Measurements from ENCODE around the gene PIP5K1C.
"Not testable (repeated sequence)": the region's sequence is repeated elsewhere in the genome, so short reads cannot be mapped to it uniquely, and the experiment has no call there.

PIP5K1C gene

DNA sequence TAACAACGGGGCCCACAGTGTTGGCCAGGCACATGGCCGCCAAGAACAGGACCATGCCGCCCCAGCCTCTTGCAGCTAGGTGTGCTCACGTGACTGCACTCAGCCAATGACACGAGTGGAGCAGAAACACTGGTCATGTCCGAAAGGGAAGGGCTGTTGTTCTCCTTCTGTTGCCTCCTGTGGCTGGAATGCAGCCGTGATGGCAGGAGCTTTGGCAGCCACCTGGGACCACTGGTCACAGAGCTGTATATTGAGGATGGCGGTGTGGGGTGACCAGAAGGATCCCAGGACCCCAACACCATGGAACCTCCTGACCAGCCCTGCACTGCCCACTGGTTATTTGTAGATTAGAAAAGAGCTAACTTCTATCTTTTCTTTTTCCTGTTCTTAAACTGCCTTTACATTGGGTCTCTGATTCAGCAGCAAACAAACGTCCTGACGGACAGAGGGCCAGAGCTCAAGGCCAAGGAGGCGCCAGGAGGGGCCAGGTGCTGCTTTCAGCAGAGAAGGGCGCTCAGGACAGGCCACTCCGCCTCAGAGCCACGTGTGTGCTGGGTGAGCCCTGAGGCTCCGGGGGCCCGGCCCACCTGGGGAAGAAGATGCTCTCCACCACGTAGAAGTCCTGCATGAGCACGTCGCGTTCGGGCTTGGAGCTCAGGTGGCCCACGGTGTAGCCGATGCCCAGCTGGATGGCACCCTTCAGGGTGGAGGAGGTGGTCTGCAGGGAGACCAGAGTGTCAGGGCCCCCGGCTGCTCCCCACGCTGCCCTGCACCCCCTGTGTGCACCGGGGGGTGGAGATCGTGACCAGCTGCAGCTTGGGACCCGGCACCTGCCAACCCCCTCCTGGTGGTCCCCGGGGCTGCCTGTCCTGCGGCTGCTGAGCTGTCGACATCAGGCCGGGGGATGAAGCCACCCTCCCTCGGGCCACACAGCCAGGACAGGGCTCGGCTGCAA, 38.7 kb downstream of the PIP5K1C start:
- no peak for ATAC-seq
- no peak for DNase-seq

DNA sequence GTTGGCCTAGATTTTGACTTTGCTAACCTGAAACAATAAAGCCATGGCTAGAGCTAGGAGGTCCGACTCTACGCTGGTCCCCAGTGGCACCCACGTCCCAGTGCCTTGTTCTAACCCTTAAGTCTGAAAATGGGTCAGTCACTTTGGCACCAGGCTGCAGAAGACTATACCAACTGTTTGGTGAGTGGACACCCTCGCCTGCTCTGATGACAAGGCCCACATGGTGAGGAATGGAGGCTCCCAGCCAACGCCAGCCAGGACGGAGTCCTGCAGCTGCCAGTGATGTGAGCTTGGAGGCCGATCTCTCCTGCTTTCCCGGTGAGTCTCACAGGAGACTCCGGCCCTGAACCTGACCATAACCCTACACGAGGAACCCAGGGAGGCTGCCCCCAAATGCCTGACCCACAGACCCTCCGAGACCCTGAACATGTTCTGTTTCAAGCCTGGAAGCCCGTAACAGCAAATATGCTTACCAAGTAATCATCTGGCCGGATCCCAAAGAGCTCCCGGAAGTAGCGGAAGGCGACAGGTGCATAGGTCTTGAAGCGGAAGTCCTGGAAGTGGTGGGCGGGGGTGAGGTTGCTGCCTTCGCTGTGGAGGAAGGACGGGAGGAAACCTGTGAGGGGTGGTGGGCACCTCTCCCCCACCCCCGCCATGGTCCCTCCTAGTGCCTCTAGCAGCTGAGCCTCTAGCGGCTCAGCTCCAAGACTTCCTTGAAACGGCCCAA, 39.6 kb downstream of the PIP5K1C start:
- ATAC-seq = no peak

DNA sequence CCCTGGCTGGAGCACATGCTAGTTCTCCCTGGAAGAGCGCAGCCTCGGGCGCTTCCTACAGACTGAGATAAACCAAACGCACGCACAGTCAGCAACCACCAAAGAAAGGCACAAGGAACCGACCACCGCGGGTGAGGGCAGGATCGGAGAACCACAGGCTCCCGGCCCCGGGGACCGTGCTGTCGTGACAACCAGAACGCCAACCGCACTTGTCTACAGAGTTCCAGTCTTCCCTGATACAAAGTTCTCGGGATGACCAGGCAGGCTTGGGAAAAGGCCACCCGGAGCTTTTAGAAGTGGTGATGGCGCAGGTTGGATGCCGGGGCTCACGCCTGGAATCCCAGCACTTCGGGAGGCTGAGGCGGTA, 40.5 kb downstream of the PIP5K1C start:
- DNase-seq = no peak
- no peak for ATAC-seq

More for the DNA sequence above, 39.6 kb downstream of the PIP5K1C start:
- no peak for DNase-seq

DNA sequence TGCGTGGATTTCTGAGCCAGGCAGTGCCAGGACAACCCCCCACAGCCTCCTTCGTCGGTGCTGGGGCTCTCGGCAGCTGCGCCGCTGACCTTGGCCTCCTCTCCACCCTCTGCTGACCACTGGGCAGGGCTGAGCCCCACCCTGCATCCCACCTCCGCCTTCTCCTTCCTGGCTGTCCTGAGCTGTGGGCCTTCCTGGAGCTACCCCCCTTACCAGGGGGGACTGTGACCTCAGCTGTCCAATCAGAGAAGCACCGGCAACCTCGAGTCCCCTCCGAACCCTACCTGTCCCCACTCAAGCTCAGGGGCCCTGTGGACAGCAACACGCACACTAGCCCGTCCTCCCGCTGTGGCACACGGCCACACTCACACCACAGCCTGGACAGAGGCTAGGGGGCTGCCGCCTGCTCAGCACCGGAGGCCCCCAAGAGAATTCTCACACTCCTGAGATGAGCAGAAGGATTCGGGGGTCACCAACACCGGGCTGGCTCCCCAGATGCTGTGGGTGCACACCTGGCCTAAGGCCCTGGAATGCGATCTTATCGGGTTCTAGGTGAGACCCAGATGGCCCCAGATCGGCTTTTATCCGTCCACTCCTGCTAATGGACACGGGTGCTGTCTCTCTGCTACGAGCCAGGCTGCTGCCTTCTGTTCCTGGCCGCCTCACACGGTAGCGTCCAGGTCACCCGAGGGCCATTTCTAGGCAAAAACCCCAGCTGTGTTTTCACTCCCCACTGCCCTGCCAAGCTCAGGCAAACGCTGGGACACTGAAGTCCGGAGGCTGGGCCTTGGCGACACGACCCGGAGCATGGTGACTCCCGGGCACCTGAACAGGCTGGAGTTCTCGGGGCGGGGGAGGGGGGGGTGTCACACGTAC, 41.2 kb downstream of the PIP5K1C start:
- no peak for DNase-seq
- ATAC-seq = no peak

DNA sequence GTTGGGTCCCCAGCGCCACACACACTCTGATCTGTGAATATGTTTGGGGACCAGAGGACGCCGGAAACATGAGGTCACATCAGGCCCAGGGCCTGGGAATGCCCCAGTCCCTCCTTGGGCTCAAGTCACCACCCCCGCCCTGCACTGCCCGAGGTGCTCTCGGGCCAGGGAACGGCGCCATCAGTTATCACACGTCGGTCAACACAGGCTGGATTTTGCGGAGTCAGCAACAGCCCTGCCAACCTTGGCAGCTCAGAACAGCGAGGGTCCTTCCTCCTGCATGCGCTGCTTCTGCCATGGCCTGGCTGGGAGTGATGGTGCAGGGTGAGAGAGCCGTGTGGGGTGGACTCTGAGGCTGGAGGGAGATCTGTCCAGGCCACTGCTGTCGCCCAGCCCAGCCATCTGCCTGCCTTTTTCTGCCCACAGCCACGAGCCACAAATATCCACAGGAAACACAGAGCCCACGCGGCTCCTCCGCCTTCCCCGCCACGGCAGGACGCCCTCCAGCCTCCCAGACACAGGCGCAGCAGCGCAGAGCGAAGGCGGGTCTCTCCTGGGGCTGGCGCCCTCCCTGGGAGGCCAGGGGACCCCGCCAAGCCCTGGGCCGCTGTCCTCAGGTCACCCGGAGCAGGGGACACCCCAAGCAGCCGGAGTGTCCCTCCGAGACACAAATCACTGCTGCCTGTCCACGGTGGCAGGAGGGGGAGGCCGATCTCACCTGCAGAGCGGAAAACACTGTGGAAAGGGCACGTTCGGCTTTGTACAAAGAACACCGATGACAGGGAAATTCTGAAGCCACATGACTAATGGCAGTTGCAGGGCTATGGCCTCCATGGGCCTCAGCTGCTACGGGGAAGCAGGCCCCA, 42.0 kb downstream of the PIP5K1C start:
- DNase-seq (no peak), ATAC-seq (no peak)

DNA sequence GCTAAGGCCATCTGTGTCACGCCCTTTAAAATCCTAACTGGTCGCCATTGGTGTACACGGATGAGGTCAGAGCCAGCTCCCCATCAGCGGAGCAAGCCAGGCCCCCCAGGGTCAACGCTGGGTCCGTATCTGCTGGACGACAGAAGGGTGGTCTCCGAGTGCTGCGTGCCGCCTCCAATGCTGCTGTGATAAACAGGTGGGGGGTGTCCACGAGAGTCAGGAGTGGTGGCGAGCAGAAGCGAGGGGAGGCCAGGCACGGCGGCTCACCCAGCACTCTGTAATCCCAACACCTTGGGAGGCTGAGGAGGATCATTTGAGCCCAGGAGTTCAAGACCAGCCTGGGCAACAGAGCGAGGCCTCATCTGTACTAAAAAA, 42.9 kb downstream of the PIP5K1C start:
- ATAC-seq = no peak
- no peak for DNase-seq

DNA sequence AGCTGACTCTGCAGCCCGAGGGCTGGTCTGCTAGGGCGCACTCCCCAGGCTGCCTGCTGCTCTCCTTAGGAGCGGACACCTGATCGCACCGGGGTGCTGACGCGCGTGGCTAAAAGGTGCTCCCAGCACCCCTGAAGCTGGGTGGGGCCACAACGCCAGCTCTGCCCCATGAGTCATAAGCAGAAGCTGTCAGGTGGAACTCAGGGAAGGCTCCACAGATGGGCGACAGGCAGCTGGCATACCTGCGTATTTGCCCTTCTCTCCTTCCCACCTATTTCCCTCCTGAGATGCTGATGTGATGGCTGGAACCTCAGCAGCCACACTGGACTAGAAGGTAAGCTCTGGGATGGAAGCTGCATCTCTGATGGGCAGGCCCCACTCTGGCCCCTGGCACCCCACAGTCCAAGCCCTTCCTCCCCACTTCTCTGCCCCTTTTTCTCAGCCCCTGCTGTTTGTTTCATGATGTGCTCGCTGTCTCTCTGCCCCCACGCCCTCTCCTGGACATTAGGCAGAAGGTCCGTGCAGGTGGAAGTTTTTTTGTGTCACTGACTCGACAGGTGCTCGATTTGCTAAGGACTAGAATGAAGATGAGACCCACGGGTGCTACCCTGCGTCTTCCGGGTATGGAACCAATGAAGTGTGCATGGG, 43.4 kb downstream of the PIP5K1C start:
- ATAC-seq (no peak), DNase-seq (no peak)

- DNase-seq (no peak), ATAC-seq (no peak)
Observed at GRCh38 chr19:3656073-3656746, 44.1 kb downstream of the PIP5K1C start.

GRCh38 chr19:3655402-3656072, 44.7 kb downstream of the PIP5K1C start:
- DNase-seq (no peak), ATAC-seq (no peak)

GRCh38 chr19:3653865-3654513, 46.3 kb downstream of the PIP5K1C start:
- ATAC-seq (no peak), DNase-seq (peak; percentile 41)

DNA sequence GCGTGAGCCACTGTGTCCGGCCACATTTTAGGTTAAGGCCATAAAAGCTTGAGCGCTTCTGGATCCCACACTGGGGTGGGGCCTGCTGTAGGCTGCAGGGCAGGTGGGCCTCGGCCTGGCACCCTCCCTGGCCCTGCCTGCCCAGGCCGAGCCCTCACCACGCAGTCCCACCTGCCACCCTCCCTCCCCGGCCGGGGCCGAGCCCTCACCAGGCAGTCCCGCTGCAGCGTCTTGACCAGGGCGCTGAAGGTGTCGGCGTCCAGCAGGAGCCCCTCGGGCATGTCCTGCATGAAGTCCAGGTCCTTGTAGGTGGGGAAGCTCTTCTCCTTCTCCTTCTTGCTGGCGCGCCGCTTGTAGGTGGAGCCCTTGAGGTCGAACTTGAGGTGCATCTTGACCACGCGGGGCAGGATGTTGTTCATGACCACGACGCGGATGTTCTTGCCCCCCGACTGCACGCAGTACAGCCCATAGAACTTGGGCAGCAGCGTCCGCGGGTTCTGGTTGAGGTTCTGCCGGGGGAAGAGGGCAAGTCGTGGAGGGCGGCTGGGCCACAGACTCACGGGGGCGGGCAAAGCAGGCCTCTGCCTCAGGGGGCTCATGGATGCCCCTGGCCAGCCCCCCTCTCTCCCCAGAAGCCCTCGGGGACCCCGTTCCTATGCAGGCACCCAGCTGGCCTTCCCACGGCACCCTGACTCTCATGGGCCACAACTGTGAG, 47.0 kb downstream of the PIP5K1C start:
- no peak for ATAC-seq

DNA sequence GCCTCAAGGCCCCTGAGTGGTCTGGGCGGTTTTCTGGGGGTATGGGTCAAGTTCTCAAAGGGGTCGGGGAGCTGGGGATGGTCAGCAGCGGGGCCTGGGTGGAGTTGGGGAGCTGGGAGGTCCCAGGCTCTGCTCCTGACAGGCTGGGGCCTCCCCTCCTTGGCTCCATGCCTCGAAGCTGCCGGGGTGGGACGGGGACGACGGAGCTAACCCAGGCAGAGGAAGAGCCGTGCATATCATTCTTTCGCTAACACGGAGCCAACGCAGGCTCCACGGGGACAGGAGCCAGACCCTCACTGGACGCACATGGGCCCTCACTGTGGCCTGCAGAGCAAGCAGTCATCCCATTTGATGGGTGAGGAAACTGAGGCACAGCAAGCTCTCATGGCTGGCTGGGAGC, 47.8 kb downstream of the PIP5K1C start:
- DNase-seq (no peak), ATAC-seq (no peak)

More for the DNA sequence above, 47.0 kb downstream of the PIP5K1C start:
- DNase-seq = no peak

- DNase-seq = no peak
Observed at GRCh38 chr19:3651684-3652083, 48.6 kb downstream of the PIP5K1C start.

DNA sequence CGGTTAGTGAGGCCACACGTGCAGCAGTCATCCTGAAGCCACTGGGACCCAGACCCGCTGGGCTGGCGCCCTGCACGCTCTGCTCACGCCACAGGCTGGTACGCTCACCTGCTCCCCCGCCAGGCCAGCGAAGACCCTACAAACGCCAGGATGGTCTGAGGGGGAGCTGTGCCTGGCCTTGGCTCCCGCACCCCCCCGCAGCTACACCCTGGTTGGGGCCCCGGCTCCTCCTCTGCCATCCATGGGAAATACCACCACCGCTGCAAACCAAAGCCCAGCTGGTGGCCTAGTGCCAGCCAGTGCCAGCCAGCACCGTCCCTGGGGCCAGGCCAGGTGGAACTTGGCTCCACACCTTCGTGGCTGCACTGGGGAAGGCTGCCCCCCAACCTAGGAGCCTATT, 50.4 kb downstream of the PIP5K1C start:
- ATAC-seq = no peak
- no peak for DNase-seq

More at GRCh38 chr19:3651684-3652083, 48.6 kb downstream of the PIP5K1C start:
- peak; percentile 29 for ATAC-seq

DNA sequence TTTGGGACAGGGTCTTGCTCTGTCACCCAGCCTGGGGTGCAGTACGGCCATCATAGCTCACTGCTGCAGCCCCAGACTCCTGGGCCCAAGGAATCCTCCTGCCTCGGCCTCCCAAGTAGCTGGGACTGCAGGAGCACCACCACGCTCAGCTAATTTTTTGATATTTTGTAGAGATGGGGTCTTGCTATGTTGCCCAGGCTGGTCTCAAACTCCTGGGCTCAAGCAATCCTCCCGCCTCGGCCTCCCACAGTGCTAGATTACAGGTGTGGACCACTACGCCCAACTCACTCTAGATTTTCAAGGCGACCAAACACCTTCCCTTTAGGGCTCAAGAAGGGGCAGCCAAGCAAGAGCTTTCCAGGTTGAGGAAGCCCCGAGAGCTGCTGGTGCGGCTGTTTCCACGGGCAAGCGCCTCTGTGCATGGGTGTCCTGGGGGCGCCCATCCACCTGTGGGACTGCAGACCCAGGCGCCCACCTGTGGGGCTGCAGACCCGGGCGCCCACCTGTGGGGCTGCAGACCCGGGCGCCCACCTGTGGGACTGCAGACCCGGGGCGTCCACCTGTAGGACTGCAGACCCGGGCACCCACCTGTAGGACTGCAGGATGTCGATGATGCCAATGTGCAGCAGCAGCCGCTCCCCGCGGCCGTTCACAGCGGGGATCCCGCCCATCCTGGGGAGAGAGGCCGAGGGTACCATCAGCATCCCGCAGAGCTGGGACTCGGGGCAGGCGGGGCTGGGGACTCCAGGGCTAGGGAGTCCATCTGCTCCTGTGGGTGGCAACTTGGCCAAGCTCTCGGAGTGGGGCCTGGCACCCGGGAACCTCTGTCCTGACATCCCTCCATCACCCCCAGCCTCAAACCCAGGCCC, 52.0 kb downstream of the PIP5K1C start:
- DNase-seq = no peak
- ATAC-seq = no peak

GRCh38 chr19:3647102-3647501, 53.2 kb downstream of the PIP5K1C start:
- not testable (repeated sequence) for ATAC-seq, DNase-seq

GRCh38 chr19:3646336-3647092, 53.8 kb downstream of the PIP5K1C start:
- no peak for ATAC-seq
- no peak for DNase-seq

All from stimulated activated naive CD8-positive, alpha-beta T cell treated with anti-CD3 and anti-CD28 coated beads, Interleukin-15, Interleukin-2, amounts not matched to agents 100 U/mL and 50 U/mL, for 24 hours (primary cell).